OCI-M2 (cell line): ENCODE results near the gene PDE2A.

ENCODE experiments used
- DNase-seq: peaks from one replicate; lab custom pipeline; 2025; ENCODE audit not compliant: unreplicated experiment; lab: John Stamatoyannopoulos, UW

The PDE2A gene

DNA sequence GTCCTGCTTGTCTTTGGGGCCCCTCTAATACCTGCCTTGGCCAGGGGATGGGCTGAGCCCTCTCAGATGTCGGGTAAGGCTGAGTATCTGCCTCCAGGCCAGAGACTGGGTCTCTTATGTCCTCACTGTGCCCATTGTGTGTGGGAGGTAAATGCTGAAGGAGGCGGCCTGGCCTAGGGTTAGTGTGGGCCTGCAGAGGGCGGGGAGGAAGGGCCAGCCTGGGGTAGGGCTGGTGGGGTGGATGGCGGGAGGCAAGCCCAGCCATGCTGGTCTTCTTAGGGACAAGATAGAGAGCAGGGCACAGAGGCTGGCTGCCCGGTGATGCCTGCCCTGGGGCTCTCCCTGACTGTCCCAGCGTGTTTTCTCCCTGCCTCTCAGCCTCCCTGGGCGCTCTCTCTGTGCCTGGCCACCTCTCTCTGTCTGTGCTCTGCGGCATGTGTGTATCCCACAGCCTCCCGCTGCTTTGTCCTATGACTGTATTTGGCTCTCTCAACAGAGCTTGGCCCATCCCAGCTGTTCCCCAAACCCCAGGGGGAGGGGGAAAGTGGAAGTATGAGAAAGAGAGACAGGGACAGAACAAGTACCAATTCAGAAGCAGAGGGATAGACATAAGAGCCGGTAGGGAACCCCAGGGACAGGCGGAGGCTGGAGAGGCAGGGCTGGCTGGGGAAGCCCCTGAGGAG, 57.0 kb downstream of the PDE2A start:
- no peak for DNase-seq

GRCh38 chr11:72616655-72617054, 57.6 kb downstream of the PDE2A start:
- DNase-seq: no peak

DNA sequence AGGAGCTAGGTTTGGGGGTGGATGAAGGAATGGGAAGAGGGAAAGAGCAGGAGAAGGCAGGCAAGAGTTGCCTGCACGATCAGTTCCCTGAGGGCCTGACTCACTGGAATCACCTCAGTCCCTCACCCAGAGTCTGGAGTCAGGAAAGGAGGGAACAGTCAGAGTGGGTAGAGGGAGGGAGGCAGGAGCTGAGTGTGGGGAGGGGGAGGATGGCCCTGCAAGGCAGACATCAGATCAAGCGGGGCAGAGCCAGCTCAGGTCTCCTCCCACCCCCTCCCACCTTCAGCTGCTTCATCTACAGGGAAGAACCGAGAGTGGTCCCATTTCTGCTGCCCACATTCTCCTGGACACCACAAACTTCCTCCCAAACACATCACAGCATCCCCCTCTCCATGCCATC, 58.9 kb downstream of the PDE2A start:
- DNase-seq: no peak

DNA sequence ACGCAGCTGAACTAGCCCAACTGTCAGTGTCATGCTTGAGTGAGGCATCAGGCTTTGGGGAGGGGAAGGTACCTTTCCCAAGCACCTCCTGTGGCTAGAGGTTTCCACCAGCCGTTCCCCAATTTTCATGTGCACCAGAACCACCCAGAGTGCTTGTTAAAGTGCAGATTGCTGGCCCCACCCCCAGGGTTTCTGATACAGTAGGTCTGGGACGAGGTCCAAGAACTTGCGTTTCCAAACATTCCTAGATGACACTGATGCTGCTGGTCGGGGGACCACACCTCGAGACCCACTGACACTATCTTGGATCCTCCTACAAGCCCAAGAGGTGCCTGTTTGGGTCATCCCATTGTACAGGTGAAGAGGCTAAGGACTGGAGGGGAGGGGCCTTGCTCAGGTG, 59.8 kb downstream of the PDE2A start:
- no peak for DNase-seq

DNA sequence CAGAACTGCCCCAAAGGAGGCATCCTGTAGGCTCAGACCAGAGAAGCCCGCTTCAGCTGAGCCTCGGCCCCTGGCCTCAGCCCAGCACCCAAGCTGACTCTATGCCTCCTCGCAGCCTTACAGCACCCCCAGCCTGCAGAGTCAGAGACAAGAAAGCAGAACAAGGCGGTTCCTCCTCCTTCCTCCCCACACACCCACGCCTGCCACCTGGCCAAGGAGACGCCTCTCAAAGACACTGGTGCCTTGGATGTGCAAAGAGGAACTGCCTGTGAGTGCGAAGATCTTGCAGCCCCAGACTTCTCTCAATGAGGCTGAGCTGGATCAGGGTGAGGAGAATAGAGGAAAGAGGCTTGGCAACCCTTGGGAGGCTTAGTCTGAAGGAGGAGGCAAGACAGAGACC, 60.2 kb downstream of the PDE2A start:
- DNase-seq: no peak

DNA sequence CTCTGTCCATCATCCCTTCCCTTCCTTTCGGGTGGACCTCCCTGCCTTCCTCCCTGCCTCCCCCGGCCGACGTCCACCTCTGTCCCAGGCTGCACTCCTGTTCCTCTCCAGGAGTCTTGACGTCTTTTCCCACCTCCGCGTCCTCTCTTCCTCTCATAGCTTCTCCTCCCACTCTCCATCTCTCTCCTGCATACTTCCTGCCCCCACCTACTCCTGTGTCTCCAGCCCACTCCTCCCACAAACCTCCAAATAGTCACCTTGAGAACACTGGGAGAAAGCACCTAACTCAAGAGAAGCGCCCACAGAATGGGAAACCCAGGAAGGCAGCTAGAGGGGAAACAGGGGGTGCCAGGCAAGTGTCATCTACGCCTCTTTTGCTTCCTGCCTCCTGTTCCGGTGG, 60.8 kb downstream of the PDE2A start:
- DNase-seq: no peak

DNA sequence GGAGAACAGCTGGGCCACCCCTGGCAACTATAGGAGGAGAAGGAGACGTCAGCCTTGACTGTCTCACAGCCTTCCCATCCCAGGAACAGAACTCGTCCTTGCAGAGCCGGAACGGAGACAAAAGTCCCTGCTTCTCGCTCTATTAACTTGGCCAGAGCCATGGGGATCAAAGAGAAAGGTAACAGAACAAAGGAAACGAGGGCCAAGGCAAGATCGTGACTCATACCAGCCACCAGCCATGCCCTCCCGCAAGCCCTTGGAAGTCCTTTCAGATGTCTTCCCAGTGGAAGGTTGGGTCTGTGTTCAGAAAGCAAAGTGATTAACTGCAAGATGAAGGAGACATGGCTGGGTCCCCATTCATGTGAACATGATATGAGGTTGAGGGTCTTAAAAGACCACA, 64.7 kb downstream of the PDE2A start:
- DNase-seq: no peak

- DNase-seq: no peak
Measured at GRCh38 chr11:72609045-72609444, 65.2 kb downstream of the PDE2A start.

- DNase-seq: no peak
Measured at GRCh38 chr11:72607496-72607895, 66.7 kb downstream of the PDE2A start.

- DNase-seq: no peak
Measured at GRCh38 chr11:72606748-72607468, 67.3 kb downstream of the PDE2A start.

DNA sequence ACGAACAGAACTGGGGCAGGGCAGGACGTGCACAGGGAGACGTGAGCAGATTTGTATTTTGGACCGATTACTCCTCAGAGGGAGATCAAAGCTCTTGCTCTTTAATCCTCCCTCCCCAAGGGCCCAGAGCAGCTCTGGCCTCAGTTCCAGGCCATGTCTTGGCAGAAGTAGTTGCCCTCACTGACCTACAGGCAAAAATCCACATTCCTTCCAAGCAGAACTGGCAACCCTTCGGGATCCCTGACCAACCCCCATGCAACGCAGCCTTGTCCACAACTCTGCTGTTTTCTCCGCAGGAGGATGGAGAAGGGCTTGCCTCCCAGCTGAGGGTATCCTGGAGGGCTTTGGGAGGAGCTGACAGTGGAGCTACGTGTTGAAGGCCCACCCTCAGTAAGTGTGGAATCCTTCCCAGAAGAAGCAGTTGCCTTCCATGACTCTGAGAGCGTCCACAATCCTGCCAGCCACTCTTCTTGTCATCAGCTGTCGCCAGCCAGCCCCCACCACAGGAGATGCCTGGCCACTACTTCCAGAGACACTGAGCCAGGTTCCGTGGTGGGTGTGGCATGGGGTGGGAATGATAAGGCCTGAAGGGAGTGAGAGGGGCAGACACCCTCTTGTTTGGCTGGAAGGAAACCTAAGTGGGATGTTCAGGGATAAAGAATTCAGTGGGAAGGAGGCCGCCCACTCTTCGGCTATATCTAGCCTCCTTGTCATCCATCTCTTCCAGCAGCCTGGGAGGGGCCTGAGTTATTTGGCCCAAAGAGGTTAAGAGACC, 68.1 kb downstream of the PDE2A start:
- no peak for DNase-seq

- no peak for DNase-seq
Measured at GRCh38 chr11:72604256-72604655, 70.0 kb downstream of the PDE2A start.

DNA sequence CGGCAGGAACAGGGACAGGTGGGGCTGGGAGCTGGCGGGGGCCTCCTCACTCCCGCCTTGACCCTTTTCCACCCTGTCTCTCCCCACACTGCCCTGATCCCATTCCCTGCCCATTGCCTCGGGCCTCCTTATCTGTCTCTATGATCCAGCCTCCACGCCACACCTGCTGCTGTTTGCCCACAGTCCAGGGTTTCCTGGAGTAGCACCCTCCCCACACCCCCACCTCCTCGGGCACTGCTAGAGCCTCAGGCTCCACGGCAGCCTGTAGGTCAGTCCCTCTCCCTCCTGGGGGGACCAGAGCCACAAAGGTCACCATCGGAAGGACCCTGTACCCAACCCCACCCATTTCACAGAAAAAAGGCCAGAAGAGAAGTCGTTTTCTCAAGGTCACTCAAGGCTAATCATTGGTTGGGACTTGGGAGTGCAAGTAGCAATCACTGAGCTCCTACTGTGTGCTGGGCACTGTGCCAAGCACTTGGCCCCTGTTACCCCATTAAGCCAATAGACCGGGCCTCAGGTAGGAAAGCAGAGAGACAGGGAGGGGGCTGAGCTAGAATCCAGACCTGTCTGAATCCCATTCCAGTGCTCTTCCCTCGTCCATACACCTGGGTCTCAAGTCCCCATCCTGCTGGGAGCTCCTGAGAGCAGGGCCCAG, 71.8 kb downstream of the PDE2A start:
- DNase-seq: no peak

GRCh38 chr11:72600557-72600956, 73.7 kb downstream of the PDE2A start:
- DNase-seq: no peak

DNA sequence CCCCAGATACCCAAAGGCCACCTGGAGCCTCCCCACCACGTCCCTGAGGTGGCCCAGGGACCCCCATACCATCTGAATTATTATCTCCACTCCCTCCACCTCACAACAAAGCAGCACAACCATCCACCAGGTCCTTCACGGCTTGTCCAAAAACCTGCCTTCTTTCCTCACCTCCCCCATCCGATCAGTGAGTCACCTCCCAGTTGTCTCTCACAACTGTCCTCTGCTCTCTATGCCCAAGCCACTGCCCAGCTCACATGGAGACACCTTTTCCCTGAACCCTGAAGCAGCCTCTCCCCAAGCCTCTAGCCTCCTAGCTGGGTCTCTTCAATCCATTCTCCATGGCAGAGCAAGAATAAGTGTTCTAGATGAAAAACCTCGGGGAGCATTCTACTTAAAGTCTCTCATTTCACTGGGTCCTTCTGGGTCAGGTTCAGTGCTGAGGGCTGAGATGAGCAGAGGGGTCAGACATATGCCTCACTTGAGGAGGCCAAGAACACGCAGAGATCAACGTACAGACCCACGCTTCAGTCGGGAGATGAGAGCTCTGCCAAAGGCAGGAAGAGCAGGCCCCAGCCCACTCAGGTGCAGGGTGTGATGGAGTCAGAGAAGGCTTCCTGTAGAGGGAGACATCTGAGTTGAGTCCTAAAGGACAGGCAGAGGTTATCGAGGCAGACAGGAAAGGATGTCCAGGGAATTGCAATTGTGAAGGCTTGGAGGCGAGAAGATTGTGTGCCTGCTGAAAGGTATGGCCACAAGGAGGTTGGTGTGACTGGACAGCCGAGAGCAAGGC, 74.7 kb downstream of the PDE2A start:
- no peak for DNase-seq

- no peak for DNase-seq
Measured at GRCh38 chr11:72598906-72599305, 75.3 kb downstream of the PDE2A start.

DNA sequence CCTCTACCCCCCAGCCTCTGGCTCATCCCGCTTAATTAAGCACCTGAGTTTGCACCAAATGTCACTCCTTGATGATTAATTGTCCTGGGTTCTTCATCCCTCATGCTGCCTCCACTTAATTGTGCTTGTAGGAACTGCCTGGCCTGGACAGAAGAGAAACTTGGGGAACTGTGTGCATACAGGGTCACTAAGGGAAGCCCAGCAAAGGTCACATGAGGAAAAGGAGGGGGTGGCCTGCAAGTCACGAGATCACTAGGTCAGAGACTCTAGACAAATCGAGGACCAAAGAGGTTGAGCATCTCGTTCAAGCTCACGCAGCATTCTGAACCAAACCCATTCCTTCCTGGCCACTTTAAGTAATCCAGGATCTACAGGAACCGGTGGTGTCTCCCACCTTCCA, 75.8 kb downstream of the PDE2A start:
- DNase-seq: no peak

DNA sequence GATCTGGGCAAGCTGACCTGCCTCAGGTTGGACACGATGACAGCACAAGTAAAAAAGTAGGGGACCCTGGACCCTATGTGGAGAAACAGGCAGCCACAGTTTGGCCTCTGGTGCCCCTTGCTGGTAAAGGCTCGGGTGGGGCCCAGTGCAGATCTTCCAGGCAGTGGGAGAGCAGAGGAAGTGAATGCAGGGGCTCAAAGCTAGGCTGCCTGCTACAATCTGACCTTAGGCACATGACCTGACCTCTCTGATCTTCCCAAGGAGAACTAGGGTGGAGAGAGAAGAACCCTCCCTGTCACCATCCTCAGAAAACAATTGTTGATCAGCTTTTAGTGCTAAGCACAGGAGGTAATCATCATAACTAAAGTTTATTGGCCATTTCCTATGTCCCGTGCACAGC, 76.5 kb downstream of the PDE2A start:
- no peak for DNase-seq

GRCh38 chr11:72595292-72595684, 78.9 kb downstream of the PDE2A start:
- DNase-seq: no peak

GRCh38 chr11:72594493-72595291, 79.5 kb downstream of the PDE2A start:
- DNase-seq: no peak
